DOHH2 (cell line): ENCODE data around the gene FBXO2.
A peak's percentile ranks its signal among the peaks of the same experiment; 100 is the strongest.

ENCODE experiments used
- H3F3A ChIP-seq: fragments of 200-600 bp; sonication (generic), shearing (Covaris generic); 2 replicates; pipeline ENCODE4 v1.6.0; 2016; ENCODE audit warnings: antibody characterized with exemption, mild to moderate bottlenecking; ENCODE audit not compliant: control insufficient read depth, insufficient read depth
- H3K27ac ChIP-seq: fragments of 200-600 bp; sonication (generic); 2 replicates; pipeline ENCODE4 v1.5.1; 2014; ENCODE audit warnings: low read depth, mild to moderate bottlenecking, low read length, moderate library complexity
- H3K27me3 ChIP-seq: fragments of 200-600 bp; sonication (generic); 2 replicates; pipeline ENCODE4 v1.6.1; 2014; ENCODE audit warnings: mild to moderate bottlenecking, low read length, mixed read lengths; ENCODE audit not compliant: control insufficient read depth
- H3K36me3 ChIP-seq: fragments of 200-600 bp; sonication (generic); 2 replicates; pipeline ENCODE4 v1.6.1; 2014; ENCODE audit warnings: mild to moderate bottlenecking, low read length, moderate library complexity, mixed read lengths; ENCODE audit not compliant: control insufficient read depth
- H3K4me1 ChIP-seq: fragments of 200-600 bp; sonication (generic); 2 replicates; pipeline ENCODE4 v1.6.1; 2014; ENCODE audit warnings: mild to moderate bottlenecking, low read length, mixed read lengths; ENCODE audit not compliant: control insufficient read depth
- H3K4me2 ChIP-seq: fragments of 200-600 bp; sonication (generic); 2 replicates; pipeline ENCODE4 v1.6.0; 2014; ENCODE audit warnings: mild to moderate bottlenecking, low read length, moderate library complexity
- H3K4me3 ChIP-seq: fragments of 200-600 bp; sonication (generic); 2 replicates; pipeline ENCODE4 v1.5.1; 2014; ENCODE audit warnings: mild to moderate bottlenecking, low read length, mixed read lengths
- H3K79me2 ChIP-seq: fragments of 200-600 bp; sonication (generic); 2 replicates; pipeline ENCODE4 v1.6.1; 2014; ENCODE audit warnings: mild to moderate bottlenecking, low read length, mixed read lengths; ENCODE audit not compliant: control insufficient read depth
- H3K9me2 ChIP-seq: fragments of 200-600 bp; sonication (generic); replicated peaks from 2 replicates; pipeline ENCODE4 v1.6.1; 2014; ENCODE audit warnings: mild to moderate bottlenecking, low read length, mixed read lengths; ENCODE audit not compliant: control insufficient read depth
- H3K9me3 ChIP-seq: fragments of 200-600 bp; sonication (generic); 2 replicates; pipeline ENCODE4 v1.6.1; 2014; ENCODE audit warnings: antibody characterized with exemption, low read length, mixed read lengths; ENCODE audit not compliant: control insufficient read depth, insufficient read depth
- H4K20me1 ChIP-seq: fragments of 200-600 bp; sonication (generic); 2 replicates; pipeline ENCODE4 v1.6.0; 2014; ENCODE audit warnings: low read depth, mild to moderate bottlenecking, antibody characterized with exemption, low read length, moderate library complexity; ENCODE audit not compliant: control insufficient read depth, insufficient read depth
- EZH2phosphoT487 ChIP-seq: fragments of 200-600 bp; sonication (generic); IDR thresholded peaks from 2 replicates; pipeline ENCODE4 v1.6.1; 2017; ENCODE audit warnings: borderline replicate concordance, mild to moderate bottlenecking, antibody characterized with exemption, low read length, moderate library complexity, mixed read lengths
- TF ChIP-seq, protein P1 (sequence below): fragments of 200-600 bp; sonication (generic); IDR thresholded peaks from one replicate; pipeline ENCODE4 v1.5.1; 2014; ENCODE audit warnings: antibody characterized with exemption, mild to moderate bottlenecking, low read depth, low read length; ENCODE audit not compliant: poor library complexity, severe bottlenecking

Gene FBXO2, protein sequence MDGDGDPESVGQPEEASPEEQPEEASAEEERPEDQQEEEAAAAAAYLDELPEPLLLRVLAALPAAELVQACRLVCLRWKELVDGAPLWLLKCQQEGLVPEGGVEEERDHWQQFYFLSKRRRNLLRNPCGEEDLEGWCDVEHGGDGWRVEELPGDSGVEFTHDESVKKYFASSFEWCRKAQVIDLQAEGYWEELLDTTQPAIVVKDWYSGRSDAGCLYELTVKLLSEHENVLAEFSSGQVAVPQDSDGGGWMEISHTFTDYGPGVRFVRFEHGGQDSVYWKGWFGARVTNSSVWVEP

DNA sequence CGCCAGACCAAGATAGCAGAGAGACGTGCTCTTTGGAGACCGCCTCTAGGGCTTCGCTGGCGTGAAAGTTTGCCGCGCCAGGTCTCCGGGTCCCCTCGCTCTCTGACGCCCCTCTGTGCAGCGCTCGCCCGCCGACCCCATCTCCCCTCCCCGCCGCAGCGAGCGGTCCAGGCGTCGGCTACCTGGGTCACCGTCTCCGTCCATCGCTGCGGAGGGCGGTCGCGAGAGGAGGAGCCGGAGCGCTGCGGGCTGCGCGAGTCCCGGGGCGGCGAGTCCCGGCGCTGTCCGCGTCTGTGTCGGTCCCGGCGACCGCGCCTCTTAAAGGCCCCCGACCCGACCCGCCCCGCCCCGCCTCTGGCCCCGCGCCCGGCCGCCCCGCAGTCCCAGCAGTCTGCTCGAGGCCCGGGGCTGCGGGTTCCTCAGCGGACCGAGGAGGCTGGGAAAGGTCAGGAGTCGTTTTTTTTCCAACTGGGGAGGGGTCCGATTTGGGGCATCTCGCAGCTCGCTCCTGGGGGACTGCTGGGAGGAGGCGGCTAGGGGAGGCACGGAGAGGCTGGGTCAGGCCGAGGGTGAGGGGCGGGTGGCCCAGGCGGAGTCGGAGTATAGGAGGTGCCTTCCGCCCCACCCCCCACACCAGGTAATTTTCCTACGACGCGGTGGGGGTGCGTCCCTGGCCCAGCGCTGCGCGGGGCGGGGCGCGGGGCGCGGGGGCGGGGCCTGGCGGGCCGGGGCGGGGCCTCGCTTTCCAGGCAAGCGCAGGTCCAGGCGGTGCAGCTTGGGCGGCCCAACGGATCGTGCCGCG, at the start of gene FBXO2, which contains the start of gene FBXO44:
Gene FBXO2 (minus strand): TSS at position 293 of the 802 bp plus-strand sequence. CDS start 89 bp downstream, at position 204.
Gene FBXO44 (plus strand): TSS at position 741 of the 802 bp plus-strand sequence. CDS start 959 bp downstream, outside the sequence.
- peak within 1 kb of the TSS; percentile 75 for H3K4me3 ChIP-seq
- TF ChIP-seq, protein P1, sequence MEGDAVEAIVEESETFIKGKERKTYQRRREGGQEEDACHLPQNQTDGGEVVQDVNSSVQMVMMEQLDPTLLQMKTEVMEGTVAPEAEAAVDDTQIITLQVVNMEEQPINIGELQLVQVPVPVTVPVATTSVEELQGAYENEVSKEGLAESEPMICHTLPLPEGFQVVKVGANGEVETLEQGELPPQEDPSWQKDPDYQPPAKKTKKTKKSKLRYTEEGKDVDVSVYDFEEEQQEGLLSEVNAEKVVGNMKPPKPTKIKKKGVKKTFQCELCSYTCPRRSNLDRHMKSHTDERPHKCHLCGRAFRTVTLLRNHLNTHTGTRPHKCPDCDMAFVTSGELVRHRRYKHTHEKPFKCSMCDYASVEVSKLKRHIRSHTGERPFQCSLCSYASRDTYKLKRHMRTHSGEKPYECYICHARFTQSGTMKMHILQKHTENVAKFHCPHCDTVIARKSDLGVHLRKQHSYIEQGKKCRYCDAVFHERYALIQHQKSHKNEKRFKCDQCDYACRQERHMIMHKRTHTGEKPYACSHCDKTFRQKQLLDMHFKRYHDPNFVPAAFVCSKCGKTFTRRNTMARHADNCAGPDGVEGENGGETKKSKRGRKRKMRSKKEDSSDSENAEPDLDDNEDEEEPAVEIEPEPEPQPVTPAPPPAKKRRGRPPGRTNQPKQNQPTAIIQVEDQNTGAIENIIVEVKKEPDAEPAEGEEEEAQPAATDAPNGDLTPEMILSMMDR, result no peak
- H3K79me2 ChIP-seq, result no peaks in the 10 kb centered on the region
- H3K9me3 ChIP-seq, result no peaks in the 10 kb centered on the region
- no peak within 1 kb of the TSS for H3K27ac ChIP-seq
- H4K20me1 ChIP-seq, result no peaks in the 10 kb centered on the region
- H3K9me2 ChIP-seq, result no peaks in the 10 kb centered on the region
- H3K36me3 ChIP-seq, result no peaks in the 10 kb centered on the region; the same call in 1 of the 2 replicates
- H3K27me3 ChIP-seq, result peaks cover 18% of the 10 kb centered on the region
- H3K4me2 ChIP-seq, result peak within 1 kb of the TSS; percentile 82
- H3F3A ChIP-seq, result peaks cover 11% of the 10 kb centered on the region
- H3K4me1 ChIP-seq, result peaks cover 24% of the 10 kb centered on the region

DNA sequence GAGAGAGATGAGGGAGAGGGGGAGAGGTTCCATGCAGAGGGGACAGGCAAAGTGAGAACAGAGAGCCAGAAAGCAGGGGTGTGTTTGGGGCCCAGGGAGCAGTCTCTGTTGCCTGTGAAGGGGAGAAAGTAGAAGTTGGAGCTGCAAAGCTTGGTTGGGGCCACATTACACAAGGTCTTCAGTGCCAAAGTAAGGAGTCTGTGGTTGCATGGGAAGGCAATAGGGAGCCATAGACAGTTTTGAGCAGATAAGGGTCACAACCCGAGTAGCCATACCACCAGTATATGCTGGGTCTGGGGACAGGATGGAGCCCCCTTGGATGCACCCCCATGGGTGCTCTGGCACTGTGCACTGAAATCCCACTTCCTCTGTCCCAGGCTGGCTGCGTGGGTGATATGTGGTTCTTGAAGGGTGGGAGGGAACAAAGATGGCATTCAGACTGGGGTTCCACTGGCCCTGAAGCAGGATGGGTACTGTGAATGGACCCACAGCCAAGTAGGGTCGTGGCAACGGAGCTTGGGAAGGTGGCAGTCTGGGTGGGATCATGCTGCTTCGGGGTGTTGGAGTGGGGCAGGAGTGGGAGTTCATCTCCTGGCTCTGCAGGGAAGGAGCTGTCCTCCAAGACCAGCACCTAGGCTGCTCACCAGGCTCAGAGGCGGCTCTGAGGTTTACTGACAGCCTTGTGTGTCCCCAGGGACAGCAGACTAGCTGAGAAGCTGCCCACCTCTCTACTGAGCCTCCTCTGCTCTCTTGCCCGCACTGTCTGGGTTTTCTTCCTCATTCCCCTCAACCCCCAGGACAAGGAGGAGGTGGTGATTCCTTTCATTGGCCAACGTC, 49.3 kb upstream of the FBXO2 start:
- TF ChIP-seq EZH2phosphoT487, result no peak
- TF ChIP-seq, protein P1, result no peak
- no peaks in the 10 kb centered on the region for H3K9me2 ChIP-seq
- H3K9me3 ChIP-seq, result no peaks in the 10 kb centered on the region
- H3K4me2 ChIP-seq, result no peak overlapping the region
- H3K4me3 ChIP-seq, result no peak overlapping the region
- peaks cover 12% of the 10 kb centered on the region for H3K27me3 ChIP-seq
- no peaks in the 10 kb centered on the region for H4K20me1 ChIP-seq
- H3K79me2 ChIP-seq, result no peaks in the 10 kb centered on the region
- no peaks in the 10 kb centered on the region for H3K4me1 ChIP-seq
- no peak overlapping the region for H3K27ac ChIP-seq
- H3F3A ChIP-seq, result no peaks in the 10 kb centered on the region
- no peaks in the 10 kb centered on the region for H3K36me3 ChIP-seq

DNA sequence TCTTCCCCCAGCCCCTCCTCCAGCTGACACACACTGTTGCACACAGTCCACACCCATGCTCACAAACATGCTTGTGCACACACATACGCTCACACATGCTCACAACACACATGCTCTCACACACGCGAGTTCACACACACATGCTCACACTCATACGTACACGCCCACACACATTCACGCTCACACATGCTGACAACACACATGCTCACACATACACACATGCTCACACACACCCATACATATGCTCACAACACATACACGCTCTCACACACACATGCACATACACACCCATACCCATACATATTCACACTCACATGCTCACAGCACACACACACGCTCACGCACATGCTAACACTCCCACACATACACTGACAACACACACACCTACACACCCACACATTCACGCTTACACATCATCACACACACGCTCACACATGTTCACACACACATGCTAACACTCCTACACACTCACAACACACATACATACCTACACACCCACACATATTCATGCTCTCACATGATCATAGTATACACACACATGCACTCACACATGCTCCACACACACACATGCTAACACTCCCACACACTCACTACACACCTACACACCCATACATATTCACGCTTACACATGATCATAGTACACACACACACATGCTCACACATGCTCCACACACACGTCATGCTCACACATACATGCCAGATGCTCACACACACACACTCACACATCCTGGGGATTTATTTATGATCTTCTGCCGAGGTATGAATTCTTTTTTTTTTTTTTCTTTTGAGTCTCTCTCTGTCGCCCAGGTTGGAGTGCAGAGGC, 48.0 kb upstream of the FBXO2 start:
- Histone ChIP-seq H3K4me2 (no peak overlapping the region), H3K9me3 (no peaks in the 10 kb centered on the region), H3K9me2 (no peaks in the 10 kb centered on the region), H3K4me3 (no peak overlapping the region), H3K79me2 (no peaks in the 10 kb centered on the region), H3K4me1 (no peaks in the 10 kb centered on the region), H3K36me3 (no peaks in the 10 kb centered on the region), H4K20me1 (no peaks in the 10 kb centered on the region), H3K27ac (no peak overlapping the region), H3F3A (no peaks in the 10 kb centered on the region), H3K27me3 (peaks cover 16% of the 10 kb centered on the region)
- no peak for TF ChIP-seq EZH2phosphoT487
- TF ChIP-seq, protein P1, result no peak
